HCT116 (cell line): ENCODE data around the gene GABARAPL1. TPM values are rescaled to one million over a fixed set of nuclear protein-coding genes. Genes with fewer than 3 reads are reported as not detected.

Experiments used
- ATAC-seq: fragments of 200-7000 bp; cut with Tn5 transposase; 2 replicates; pipeline ENCODE4 v1.9.1; 2020; ENCODE audit warnings: mild to moderate bottlenecking, moderate library complexity
- BruUV-seq: library from RNA; stranded (reverse); fragments of 400-500 nt; replicated peaks from 2 replicates; lab custom pipeline; 2021; lab: Mats Ljungman, UMichigan
- CTCF ChIA-PET: fragments of 300-600 bp; sonication (Branson Sonifier 250); formaldehyde crosslinking; loops from one replicate; lab custom pipeline; 2021; ENCODE audit warnings: antibody characterized with exemption; lab: Charles Lee
- POLR2A ChIA-PET: fragments of 300-600, 350-600 bp; sonication (Branson Sonifier 250); formaldehyde crosslinking; loops from one replicate; lab custom pipeline; 2021; ENCODE audit warnings: antibody characterized with exemption; lab: Charles Lee
- RAD21 ChIA-PET, 2 experiments: fragments of 300-600 bp; sonication (Branson Sonifier 250); formaldehyde crosslinking; loops; one replicate each; lab custom pipeline; 2023; ENCODE audit warnings: low total read pairs in 2 of 2; ENCODE audit not compliant: uncharacterized antibody in 2 of 2, unreplicated experiment in 2 of 2, low non-redundant PET in 1 of 2; lab: Charles Lee
- DNase-seq: peaks from one replicate; pipeline ENCODE4 v3.0.0-alpha.2; 2010; ENCODE audit warnings: low read depth, low spot score
- H2AFZ ChIP-seq: fragments of 200-600 bp; shearing (Covaris generic), sonication (generic); 2 replicates; pipeline ENCODE4 v1.6.1; 2017; ENCODE audit warnings: low read depth, mixed run types, mixed read lengths, antibody characterized with exemption, low read length; ENCODE audit not compliant: poor library complexity, severe bottlenecking
- H3K27ac ChIP-seq: 2 replicates; pipeline ENCODE4 v1.5.1; 2012; ENCODE audit warnings: low read depth, low read length
- H3K27me3 ChIP-seq: fragments of 200-600 bp; sonication (generic); 2 replicates; pipeline ENCODE4 v1.6.1; 2016; ENCODE audit warnings: mixed run types, low read length, mixed read lengths; ENCODE audit not compliant: insufficient read depth
- H3K36me3 ChIP-seq, 2 experiments: fragments of 200-500 bp in 1 of 2; fragments of 200-600 bp in 1 of 2; sonication (Bioruptor generic) in 1 of 2; sonication (generic) in 1 of 2; 2 replicates each; pipeline versions ENCODE4 v1.5.1 to v1.6.1; 2014 to 2016; ENCODE audit warnings: low read length in 2 of 2, inconsistent platforms in 1 of 2, mixed read lengths in 1 of 2, mixed run types in 1 of 2; ENCODE audit not compliant: insufficient read depth in 2 of 2, control insufficient read depth in 1 of 2
- H3K4me1 ChIP-seq, 2 experiments: fragments of 200-600 bp in 1 of 2; sonication (generic) in 1 of 2; 2 replicates each; pipeline versions ENCODE4 v1.5.1 to v1.6.1; 2012 to 2017; ENCODE audit warnings: low read length in 2 of 2, inconsistent platforms in 1 of 2, mild to moderate bottlenecking in 1 of 2, mixed read lengths in 1 of 2, mixed run types in 1 of 2, moderate library complexity in 1 of 2; ENCODE audit not compliant: insufficient read depth in 2 of 2, control insufficient read depth in 1 of 2
- H3K4me2 ChIP-seq: fragments of 200-600 bp; sonication (generic); 2 replicates; pipeline ENCODE4 v1.6.1; 2017; ENCODE audit warnings: mixed run types, low read length, mixed read lengths
- H3K4me3 ChIP-seq, 2 experiments: fragments of 200-600 bp in 1 of 2; sonication (generic) in 1 of 2; replicated peaks in 1 of 2; 2 replicates each; pipeline ENCODE4 v1.5.1; 2011 to 2016; ENCODE audit warnings: low read length in 2 of 2, control low read depth in 1 of 2, low read depth in 1 of 2, mild to moderate bottlenecking in 1 of 2, mixed read lengths in 1 of 2, mixed run types in 1 of 2
- H3K79me2 ChIP-seq: fragments of 200-600 bp; sonication (generic); 2 replicates; pipeline ENCODE4 v1.6.1; 2017; ENCODE audit warnings: mild to moderate bottlenecking, mixed run types, low read length, moderate library complexity, mixed read lengths; ENCODE audit not compliant: insufficient read depth
- H3K9ac ChIP-seq: fragments of 200-600 bp; sonication (generic); 2 replicates; pipeline ENCODE4 v1.6.1; 2016; ENCODE audit warnings: low read length, mixed read lengths
- H3K9me2 ChIP-seq: fragments of 200-600 bp; sonication (generic), shearing (Covaris generic); 2 replicates; pipeline ENCODE4 v1.6.1; 2017; ENCODE audit warnings: mixed run types, mild to moderate bottlenecking, moderate library complexity; ENCODE audit not compliant: insufficient read depth
- H3K9me3 ChIP-seq, 2 experiments: fragments of 200-500 bp in 1 of 2; fragments of 200-600 bp in 1 of 2; sonication (Bioruptor generic) in 1 of 2; sonication (generic) in 1 of 2; 2 replicates each; pipeline ENCODE4 v1.6.1; 2014 to 2017; ENCODE audit warnings: low read length in 2 of 2, mixed read lengths in 2 of 2, inconsistent platforms in 1 of 2, low read depth in 1 of 2, mild to moderate bottlenecking in 1 of 2, mixed run types in 1 of 2, moderate library complexity in 1 of 2; ENCODE audit not compliant: control insufficient read depth in 1 of 2, insufficient read depth in 1 of 2
- H4K20me1 ChIP-seq: fragments of 200-600 bp; sonication (generic), shearing (Covaris generic); 2 replicates; pipeline ENCODE4 v1.6.1; 2017; ENCODE audit warnings: mixed run types, mild to moderate bottlenecking, moderate library complexity; ENCODE audit not compliant: insufficient read depth
- CTCF ChIP-seq, 3 experiments: fragments of 200-600 bp in 1 of 3; sonication (generic) in 1 of 3; IDR thresholded peaks in 2 of 3; conservative IDR thresholded peaks in 1 of 3; 2 replicates each; pipeline ENCODE4 v1.5.1; 2012 to 2017; ENCODE audit warnings: low read depth in 2 of 3, low read length in 2 of 3, antibody characterized with exemption in 1 of 3, borderline replicate concordance in 1 of 3, control low read depth in 1 of 3, mild to moderate bottlenecking in 1 of 3, mixed read lengths in 1 of 3, mixed run types in 1 of 3, moderate library complexity in 1 of 3; ENCODE audit not compliant: insufficient read depth in 1 of 3
- FOSL1 ChIP-seq: IDR thresholded peaks from 2 replicates; pipeline ENCODE4 v1.6.1; 2012; ENCODE audit warnings: low read depth
- POLR2AphosphoS5 ChIP-seq: IDR thresholded peaks from 2 replicates; pipeline ENCODE4 v1.6.1; 2011; ENCODE audit warnings: mild to moderate bottlenecking, low read depth, low read length, moderate library complexity
- RAD21 ChIP-seq: IDR thresholded peaks from 2 replicates; pipeline ENCODE4 v1.6.1; 2012; ENCODE audit warnings: low read depth, mild to moderate bottlenecking
- TCF7L2 ChIP-seq: IDR thresholded peaks from 2 replicates; pipeline ENCODE4 v1.7.0; 2011; ENCODE audit warnings: borderline replicate concordance, inconsistent platforms; ENCODE audit not compliant: insufficient read depth, insufficient read length; ENCODE audit errors: extremely low read depth
- intact Hi-C: fragments of 100-400 bp; cut with micrococcal nuclease; formaldehyde crosslinking; loops from 2 replicates; pipeline ENCODE4 v1.10.0; 2022
- total RNA-seq: library from RNA; stranded (reverse); gene quantifications from one replicate; pipeline ENCODE4 v1.2.1, GENCODE V29; 2021; ENCODE audit not compliant: unreplicated experiment
- TF ChIP-seq, protein P1 (sequence below): IDR thresholded peaks from 2 replicates; pipeline ENCODE4 v1.6.1; 2012
- TF ChIP-seq, protein P2 (sequence below): IDR thresholded peaks from 2 replicates; pipeline ENCODE4 v1.6.1; 2012

Gene GABARAPL1
- total RNA-seq, 1 experiment from 2014 or later, result 35.5 TPM

GRCh38 chr12:10184261-10184843 is 28.3 kb upstream of the GABARAPL1 start:
- ATAC-seq, result no peak
- Histone ChIP-seq H4K20me1 (no peaks in the 10 kb centered on the region), H3K9me3 (no peaks in the 10 kb centered on the region), H3K79me2 (no peaks in the 10 kb centered on the region), H2AFZ (no peak overlapping the region), H3K36me3 (no peaks in the 10 kb centered on the region), H3K27me3 (no peaks in the 10 kb centered on the region), H3K9me2 (no peaks in the 10 kb centered on the region), H3K4me3 (no peak overlapping the region), H3K4me1 (no peaks in the 10 kb centered on the region), H3K27ac (no peak overlapping the region), H3K4me2 (no peak overlapping the region), H3K9ac (no peak overlapping the region)
- TF ChIP-seq CTCF (IDR thresholded peaks at IDR 0.05 in 2 of 3, conservative IDR thresholded peaks at IDR 0.05 in 1 of 3; ENCODE audit: borderline replicate concordance in 1 of 3, insufficient read depth in 1 of 3, low read depth in 2 of 3, low read length in 2 of 3) (no peak), POLR2AphosphoS5 (no peak), TCF7L2 (no peak), FOSL1 (no peak), RAD21 (no peak)
- TF ChIP-seq, protein P1, sequence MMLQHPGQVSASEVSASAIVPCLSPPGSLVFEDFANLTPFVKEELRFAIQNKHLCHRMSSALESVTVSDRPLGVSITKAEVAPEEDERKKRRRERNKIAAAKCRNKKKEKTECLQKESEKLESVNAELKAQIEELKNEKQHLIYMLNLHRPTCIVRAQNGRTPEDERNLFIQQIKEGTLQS, result no peak
- TF ChIP-seq, protein P2, sequence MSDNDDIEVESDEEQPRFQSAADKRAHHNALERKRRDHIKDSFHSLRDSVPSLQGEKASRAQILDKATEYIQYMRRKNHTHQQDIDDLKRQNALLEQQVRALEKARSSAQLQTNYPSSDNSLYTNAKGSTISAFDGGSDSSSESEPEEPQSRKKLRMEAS, result no peak
- ChIA-PET POLR2A (no interaction called here), CTCF (no interaction called here), RAD21 (no interaction called here)
- intact Hi-C loops, result no loop called here
- DNase-seq, result no peak
- BruUV-seq, result no TSS peak
